Mucosa of stomach (tissue), 1 donor: Measurements from ENCODE around the gene C19orf53.
A peak's percentile ranks its signal among the peaks of the same experiment; 100 is the strongest.
"Not testable (repeated sequence)": the region's sequence is repeated elsewhere in the genome, so short reads cannot be mapped to it uniquely, and the experiment has no call there.

Experiments used
- H3K27me3 ChIP-seq: one replicate; pipeline ENCODE4 v1.7.0; 2013; ENCODE audit warnings: mild to moderate bottlenecking, low read length; ENCODE audit not compliant: control insufficient read depth, insufficient read depth
- H3K36me3 ChIP-seq: one replicate; pipeline ENCODE4 v1.7.0; 2013; ENCODE audit warnings: low read length; ENCODE audit not compliant: control insufficient read depth, insufficient read depth
- H3K4me1 ChIP-seq: one replicate; pipeline ENCODE4 v1.7.0; 2013; ENCODE audit warnings: mild to moderate bottlenecking, low read length; ENCODE audit not compliant: control insufficient read depth, insufficient read depth
- H3K4me3 ChIP-seq: one replicate; pipeline ENCODE4 v1.7.0; 2013; ENCODE audit warnings: low read length
- H3K9ac ChIP-seq: one replicate; pipeline ENCODE4 v1.7.0; 2013; ENCODE audit warnings: mild to moderate bottlenecking, low read length, moderate library complexity
- H3K9me3 ChIP-seq: one replicate; pipeline ENCODE4 v1.7.0; 2013; ENCODE audit warnings: mild to moderate bottlenecking, low read length, moderate library complexity; ENCODE audit not compliant: control insufficient read depth
- donor health status: Pancreatic carcinoma.

C19orf53 gene

GRCh38 chr19:13748169-13748828 is 26.0 kb upstream of the C19orf53 start:
- H3K4me3 ChIP-seq, result peak overlapping the region; percentile 91
- H3K4me1 ChIP-seq, result no peaks in the 10 kb centered on the region
- H3K36me3 ChIP-seq, result no peaks in the 10 kb centered on the region
- H3K27me3 ChIP-seq, result no peaks in the 10 kb centered on the region
- H3K9ac ChIP-seq, result peak overlapping the region; percentile 100
- no peaks in the 10 kb centered on the region for H3K9me3 ChIP-seq

DNA sequence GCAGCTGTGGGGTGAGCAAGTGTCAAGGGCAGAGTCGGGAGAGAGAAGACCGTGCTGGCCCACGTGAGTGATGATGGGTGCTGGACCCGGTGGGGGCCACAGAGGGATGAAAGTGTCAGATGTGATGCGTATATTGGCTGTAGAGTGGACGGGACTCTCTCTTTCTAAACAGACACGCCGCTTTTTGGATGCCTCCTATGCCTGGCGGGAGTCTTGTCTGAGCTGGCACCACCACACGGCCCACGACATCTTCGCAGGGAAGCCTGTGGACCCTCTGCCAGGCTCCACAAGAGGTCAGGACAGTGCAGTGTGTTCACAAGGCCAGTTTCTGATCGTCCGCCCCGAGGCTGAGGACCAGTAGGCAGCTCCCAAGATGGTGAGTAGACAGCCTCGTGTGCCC is 22.8 kb upstream of the C19orf53 start:
- Histone ChIP-seq H3K4me3 (no peak overlapping the region), H3K4me1 (no peaks in the 10 kb centered on the region), H3K9ac (no peak overlapping the region), H3K36me3 (peaks cover 7% of the 10 kb centered on the region), H3K9me3 (no peaks in the 10 kb centered on the region), H3K27me3 (no peaks in the 10 kb centered on the region)

- not testable (repeated sequence) for H3K27me3 ChIP-seq, H3K4me3 ChIP-seq, H3K9me3 ChIP-seq, H3K9ac ChIP-seq, H3K4me1 ChIP-seq
- peaks cover 21% of the 10 kb centered on the region for H3K36me3 ChIP-seq
Observed at GRCh38 chr19:13753622-13754021, 20.6 kb upstream of the C19orf53 start.

- Histone ChIP-seq H3K4me3 (no peak overlapping the region), H3K4me1 (no peaks in the 10 kb centered on the region), H3K9ac (no peak overlapping the region), H3K9me3 (no peaks in the 10 kb centered on the region), H3K27me3 (no peaks in the 10 kb centered on the region), H3K36me3 (peaks cover 21% of the 10 kb centered on the region)
Observed at GRCh38 chr19:13756210-13756609, 18.0 kb upstream of the C19orf53 start.

GRCh38 chr19:13757805-13758772 is 16.2 kb upstream of the C19orf53 start:
- Histone ChIP-seq H3K4me3 (no peak overlapping the region), H3K4me1 (no peaks in the 10 kb centered on the region), H3K27me3 (no peaks in the 10 kb centered on the region), H3K36me3 (peaks cover 21% of the 10 kb centered on the region), H3K9ac (no peak overlapping the region), H3K9me3 (no peaks in the 10 kb centered on the region)

- Histone ChIP-seq H3K4me1 (peaks cover 2% of the 10 kb centered on the region), H3K9me3 (no peaks in the 10 kb centered on the region), H3K9ac (no peak overlapping the region), H3K36me3 (peaks cover 21% of the 10 kb centered on the region), H3K27me3 (no peaks in the 10 kb centered on the region), H3K4me3 (no peak overlapping the region)
Observed at GRCh38 chr19:13758795-13759194, 15.5 kb upstream of the C19orf53 start.

DNA sequence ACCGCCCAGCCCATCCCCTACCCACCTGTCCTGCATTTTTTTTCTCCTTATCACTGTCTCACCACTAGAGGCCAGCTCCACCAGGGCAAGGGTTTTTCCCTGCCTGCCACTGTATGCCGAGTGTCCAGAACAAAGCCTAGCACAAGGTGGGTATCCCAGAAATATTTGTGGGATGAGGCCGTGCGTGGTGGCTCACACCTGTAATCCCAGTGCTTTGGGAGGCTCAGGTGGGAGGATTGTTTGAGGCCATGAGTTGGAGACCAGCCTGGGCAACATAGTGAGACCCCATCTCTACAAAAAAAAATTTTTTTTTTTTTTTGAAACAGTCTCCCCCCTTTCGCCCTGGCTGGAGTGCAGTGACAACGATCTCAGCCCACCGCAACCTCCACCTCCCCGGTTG is 12.8 kb upstream of the C19orf53 start:
- Histone ChIP-seq H3K4me1 (peaks cover 12% of the 10 kb centered on the region), H3K27me3 (no peaks in the 10 kb centered on the region), H3K36me3 (peaks cover 13% of the 10 kb centered on the region)

DNA sequence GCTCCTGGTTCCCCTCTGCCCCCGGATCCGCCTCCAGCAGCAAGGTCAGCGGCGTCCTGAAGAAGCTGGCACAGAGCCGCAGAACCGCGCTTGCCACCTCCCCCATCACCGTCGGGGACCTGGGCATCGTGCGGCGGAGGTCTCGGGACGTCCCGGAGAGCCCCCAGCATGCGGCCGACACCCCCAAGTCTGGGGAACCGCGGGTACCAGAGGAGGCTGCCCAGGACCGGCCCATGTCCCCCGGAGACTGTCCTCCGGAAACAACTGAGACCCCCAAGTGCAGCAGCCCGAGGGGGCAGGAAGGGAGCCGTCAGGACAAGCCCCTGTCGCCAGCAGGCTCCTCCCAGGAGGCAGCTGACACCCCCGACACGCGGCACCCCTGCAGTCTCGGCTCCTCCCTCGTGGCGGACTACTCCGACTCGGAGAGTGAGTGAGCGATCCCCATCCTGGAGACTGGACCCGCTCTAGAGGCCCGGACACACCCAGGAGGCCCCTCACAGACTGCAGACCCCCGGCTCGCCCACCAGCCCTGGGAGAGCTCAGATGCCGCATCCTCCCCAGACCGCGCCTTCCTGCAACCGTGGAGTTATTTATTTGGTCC is 11.5 kb upstream of the C19orf53 start:
- H3K4me3 ChIP-seq, result no peak overlapping the region
- H3K36me3 ChIP-seq, result peaks cover 6% of the 10 kb centered on the region
- H3K9ac ChIP-seq, result no peak overlapping the region
- no peaks in the 10 kb centered on the region for H3K9me3 ChIP-seq
- H3K4me1 ChIP-seq, result peaks cover 12% of the 10 kb centered on the region
- H3K27me3 ChIP-seq, result no peaks in the 10 kb centered on the region

More for the DNA sequence above, 12.8 kb upstream of the C19orf53 start:
- no peaks in the 10 kb centered on the region for H3K9me3 ChIP-seq
- H3K4me3 ChIP-seq, result no peak overlapping the region
- H3K9ac ChIP-seq, result no peak overlapping the region

GRCh38 chr19:13763265-13763664 is 11.0 kb upstream of the C19orf53 start:
- H3K36me3 ChIP-seq, result peaks cover under 1% of the 10 kb centered on the region
- peaks cover 12% of the 10 kb centered on the region for H3K4me1 ChIP-seq
- no peaks in the 10 kb centered on the region for H3K27me3 ChIP-seq
- no peaks in the 10 kb centered on the region for H3K9me3 ChIP-seq
- H3K9ac ChIP-seq, result no peak overlapping the region
- H3K4me3 ChIP-seq, result no peak overlapping the region

GRCh38 chr19:13764101-13764807 is 10.0 kb upstream of the C19orf53 start, which contains the start of gene MRI1:
MRI1 (plus strand) TSS chr19:13764522; CDS start chr19:13764589, 67 bp downstream.
- Histone ChIP-seq H3K9ac (peak within 1 kb of the TSS; percentile 70), H3K4me3 (peak within 1 kb of the TSS; percentile 66), H3K9me3 (no peaks in the 10 kb centered on the region), H3K36me3 (peaks cover 7% of the 10 kb centered on the region), H3K4me1 (peaks cover 12% of the 10 kb centered on the region), H3K27me3 (no peaks in the 10 kb centered on the region)

GRCh38 chr19:13764821-13765394 is 9.3 kb upstream of the C19orf53 start:
- H3K27me3 ChIP-seq, result no peaks in the 10 kb centered on the region
- H3K4me3 ChIP-seq, result peak overlapping the region; percentile 41
- H3K9ac ChIP-seq, result peak overlapping the region; percentile 53
- peaks cover 12% of the 10 kb centered on the region for H3K4me1 ChIP-seq
- peaks cover 7% of the 10 kb centered on the region for H3K36me3 ChIP-seq
- H3K9me3 ChIP-seq, result no peaks in the 10 kb centered on the region
